Esophagus muscularis mucosa (tissue), 4 donors: ENCODE measurements around the gene APLP2. TPM values are rescaled to one million over a fixed set of nuclear protein-coding genes. Genes with fewer than 3 reads are reported as not detected.

Experiments
- DNase-seq: peaks from one replicate; pipeline ENCODE4 v3.0.0-alpha.2; 2017; ENCODE audit errors: extremely low spot score
- H3K27ac ChIP-seq, 4 donors: fragments of 200-600 bp; sonication (generic); replicated peaks in 1 of 4; 1 replicate in 3 of 4; 2 replicates in 1 of 4; pipeline ENCODE4 v1.5.1; 2016 to 2019; ENCODE audit warnings: mild to moderate bottlenecking in 1 of 4
- H3K27me3 ChIP-seq, 4 donors: fragments of 200-600 bp; sonication (generic); one replicate each; pipeline versions ENCODE4 v1.5.1 to v1.6.0; 2016 to 2019
- H3K36me3 ChIP-seq, 4 donors: fragments of 200-600 bp; sonication (generic); one replicate each; pipeline ENCODE4 v1.5.1; 2016 to 2019
- H3K4me1 ChIP-seq, 4 donors: fragments of 200-600 bp; sonication (generic); one replicate each; pipeline ENCODE4 v1.5.1; 2016 to 2019
- H3K4me3 ChIP-seq, 4 donors: fragments of 200-600 bp; sonication (generic); 1 replicate in 2 of 4; 2 replicates in 2 of 4; pipeline ENCODE4 v1.5.1; 2016 to 2019; ENCODE audit warnings: mild to moderate bottlenecking in 4 of 4, moderate library complexity in 1 of 4
- H3K9me3 ChIP-seq, 4 donors: fragments of 200-600 bp; sonication (generic); 1 replicate in 3 of 4; 2 replicates in 1 of 4; pipeline ENCODE4 v1.5.1; 2016 to 2019
- CTCF ChIP-seq, 3 experiments: fragments of 200-600 bp in 2 of 3; fragments of 450-650 bp in 1 of 3; sonication (generic) in 2 of 3; IDR thresholded peaks; one replicate each; pipeline ENCODE4 v1.5.1; 2017 to 2019; ENCODE audit warnings: antibody characterized with exemption in 3 of 3, mild to moderate bottlenecking in 2 of 3, moderate library complexity in 1 of 3
- EP300 ChIP-seq: sonication (generic); formaldehyde crosslinking; IDR thresholded peaks from one replicate; pipeline ENCODE4 v1.6.1; 2017; ENCODE audit warnings: antibody characterized with exemption
- POLR2A ChIP-seq: fragments of 450-650 bp; IDR thresholded peaks from one replicate; pipeline ENCODE4 v1.6.1; 2017; ENCODE audit warnings: antibody characterized with exemption, moderate library complexity, mild to moderate bottlenecking, low read depth
- POLR2AphosphoS5 ChIP-seq, 2 donors: sonication (generic); formaldehyde crosslinking; IDR thresholded peaks; one replicate each; pipeline ENCODE4 v1.6.1; 2017; ENCODE audit warnings: antibody characterized with exemption in 2 of 2
- WGBS: methylation state at CpG from one replicate; pipeline ENCODE4 v1.1.5; 2018; 5-methylcytosine and 5-hydroxymethylcytosine counted together
- intact Hi-C: fragments of 100-400 bp; cut with DNase I; formaldehyde crosslinking; loops from one replicate; pipeline ENCODE4 v1.15.1; 2023
- total RNA-seq, 4 donors: library from RNA; depleted of rRNA; stranded (reverse); fragments of >200 nt; gene quantifications; one replicate each; pipeline versions ENCODE4 v1.1.0 to v1.2.1, GENCODE V29; 2016

The APLP2 gene
- total RNA-seq, 4 donors from 2014 or later, result 311 to 479 (median 410) TPM

- Histone ChIP-seq H3K36me3 (no peaks in the 10 kb centered on the region), H3K27ac (no peak overlapping the region), H3K9me3 (peaks cover 0 to 9% (median 0%) of the 10 kb centered on the region in 4 donors), H3K4me3 (no peak overlapping the region), H3K4me1 (peaks cover 6 to 42% (median 15%) of the 10 kb centered on the region in 4 donors), H3K27me3 (no peaks in the 10 kb centered on the region)
- WGBS, result 95% methylated on average over 10 of the region's 10 CpGs
- TF ChIP-seq CTCF (IDR thresholded peaks at IDR 0.05), result no peak
- DNase-seq, result no peak
- intact Hi-C loops, result no loop called here
Measured at GRCh38 chr11:130177782-130178181, 108.1 kb downstream of the APLP2 start.

GRCh38 chr11:130178441-130179339 lies 109.0 kb downstream of the APLP2 start:
- no peaks in the 10 kb centered on the region for H3K36me3 ChIP-seq
- H3K9me3 ChIP-seq, result peaks cover 0 to 9% (median 0%) of the 10 kb centered on the region in 4 donors
- no peaks in the 10 kb centered on the region for H3K27me3 ChIP-seq
- WGBS, result 68% methylated on average over 16 of the region's 16 CpGs
- intact Hi-C loops, result no loop called here
- no peak overlapping the region for H3K4me3 ChIP-seq
- TF ChIP-seq CTCF (IDR thresholded peaks at IDR 0.05) (no peak), POLR2A (no peak), EP300 (no peak), POLR2AphosphoS5 (IDR thresholded peaks at IDR 0.05) (no peak)
- H3K4me1 ChIP-seq, result peaks cover 6 to 42% (median 15%) of the 10 kb centered on the region in 4 donors
- DNase-seq, result no peak
- no peak overlapping the region for H3K27ac ChIP-seq

GRCh38 chr11:130179396-130180306 lies 110.0 kb downstream of the APLP2 start:
- Histone ChIP-seq H3K27ac (no peak overlapping the region), H3K4me3 (no peak overlapping the region), H3K9me3 (peaks cover 0 to 5% (median 0%) of the 10 kb centered on the region in 4 donors), H3K36me3 (no peaks in the 10 kb centered on the region), H3K27me3 (no peaks in the 10 kb centered on the region), H3K4me1 (peaks cover 6 to 42% (median 15%) of the 10 kb centered on the region in 4 donors)
- WGBS, result 88% methylated on average over 18 of the region's 21 CpGs
- TF ChIP-seq EP300 (no peak), POLR2A (no peak), POLR2AphosphoS5 (IDR thresholded peaks at IDR 0.05) (no peak), CTCF (IDR thresholded peaks at IDR 0.05) (no peak)
- intact Hi-C loops, result no loop called here
- DNase-seq, result no peak

GRCh38 chr11:130180491-130180890 lies 110.8 kb downstream of the APLP2 start:
- Histone ChIP-seq H3K4me3 (no peak overlapping the region), H3K27me3 (no peaks in the 10 kb centered on the region), H3K36me3 (no peaks in the 10 kb centered on the region), H3K4me1 (peaks cover 6 to 42% (median 15%) of the 10 kb centered on the region in 4 donors), H3K27ac (no peak overlapping the region), H3K9me3 (no peaks in the 10 kb centered on the region)
- intact Hi-C loops, result no loop called here
- TF ChIP-seq POLR2A (no peak), POLR2AphosphoS5 (IDR thresholded peaks at IDR 0.05) (no peak), CTCF (IDR thresholded peaks at IDR 0.05) (no peak), EP300 (no peak)
- WGBS, result 85% methylated on average over 4 of the region's 4 CpGs
- DNase-seq, result no peak
